ENCODE measurements around the gene TMEM233. TPM values are rescaled to one million over a fixed set of nuclear protein-coding genes. Genes with fewer than 3 reads are reported as not detected.

TMEM233 gene
- total and polyA plus RNA-seq, 2 of the 8 experiments (the other 6 are each of a cell fraction or from before 2014, with no cell fraction given), result 0.09 TPM

GRCh38 chr12:119613319-119613936 lies 19.9 kb downstream of the TMEM233 start (continued):
- no peak for TF ChIP-seq MAX (IDR thresholded peaks at IDR 0.05)
